Vagina (tissue), 2 donors: Measurements from ENCODE around the gene MEI1. TPM values are rescaled to one million over a fixed set of nuclear protein-coding genes. Genes with fewer than 3 reads are reported as not detected.

Experiments
- DNase-seq, 2 donors: peaks; one replicate each; pipeline ENCODE4 v3.0.0-alpha.2; 2017; ENCODE audit errors: extremely low spot score in 2 of 2
- H3K27ac ChIP-seq: fragments of 200-600 bp; sonication (generic); one replicate; pipeline ENCODE4 v1.5.1; 2019
- H3K27me3 ChIP-seq: fragments of 200-600 bp; sonication (generic); one replicate; pipeline ENCODE4 v1.5.1; 2019
- H3K36me3 ChIP-seq, 2 donors: fragments of 200-600 bp; sonication (generic); one replicate each; pipeline ENCODE4 v1.5.1; 2017 to 2019
- H3K4me1 ChIP-seq: fragments of 200-600 bp; sonication (generic); one replicate; pipeline ENCODE4 v1.5.1; 2019
- H3K4me3 ChIP-seq, 2 donors: fragments of 200-600 bp; sonication (generic); 1 replicate in 1 of 2; 2 replicates in 1 of 2; pipeline ENCODE4 v1.5.1; 2016 to 2019
- H3K9me3 ChIP-seq: fragments of 200-600 bp; sonication (generic); one replicate; pipeline ENCODE4 v1.5.1; 2019
- POLR2A ChIP-seq, 2 donors: fragments of 450-650 bp; IDR thresholded peaks; one replicate each; pipeline ENCODE4 v1.6.1; 2017; ENCODE audit warnings: antibody characterized with exemption in 2 of 2, mild to moderate bottlenecking in 2 of 2, moderate library complexity in 2 of 2
- POLR2AphosphoS5 ChIP-seq, 2 donors: sonication (generic); formaldehyde crosslinking; IDR thresholded peaks; one replicate each; pipeline ENCODE4 v1.9.0; 2017; ENCODE audit warnings: antibody characterized with exemption in 2 of 2, mild to moderate bottlenecking in 2 of 2, low read depth in 1 of 2; ENCODE audit not compliant: insufficient read depth in 1 of 2
- intact Hi-C: fragments of 100-400 bp; cut with DNase I; formaldehyde crosslinking; loops from one replicate; pipeline ENCODE4 v1.15.1; 2023
- total RNA-seq: library from RNA; depleted of rRNA; stranded (reverse); fragments of >200 nt; gene quantifications from one replicate; pipeline ENCODE4 v1.2.3, GENCODE V29; 2016
- TF ChIP-seq, protein P1 (sequence below), 3 experiments: fragments of 450-650 bp in 2 of 3; fragments of 200-600 bp in 1 of 3; sonication (generic) in 1 of 3; IDR thresholded peaks; one replicate each; pipeline ENCODE4 v1.5.1; 2017 to 2019; ENCODE audit warnings: antibody characterized with exemption in 3 of 3, mild to moderate bottlenecking in 2 of 3, moderate library complexity in 2 of 3

MEI1 gene
- total RNA-seq, 1 donor from 2014 or later, result 6.4 TPM

GRCh38 chr22:41801886-41802285 lies 102.6 kb downstream of the MEI1 start:
- DNase-seq, result no peak
- TF ChIP-seq POLR2A (IDR thresholded peaks at IDR 0.05) (no peak), POLR2AphosphoS5 (IDR thresholded peaks at IDR 0.05; ENCODE audit: insufficient read depth in 1 of 2, low read depth in 1 of 2) (no peak)
- TF ChIP-seq, protein P1, sequence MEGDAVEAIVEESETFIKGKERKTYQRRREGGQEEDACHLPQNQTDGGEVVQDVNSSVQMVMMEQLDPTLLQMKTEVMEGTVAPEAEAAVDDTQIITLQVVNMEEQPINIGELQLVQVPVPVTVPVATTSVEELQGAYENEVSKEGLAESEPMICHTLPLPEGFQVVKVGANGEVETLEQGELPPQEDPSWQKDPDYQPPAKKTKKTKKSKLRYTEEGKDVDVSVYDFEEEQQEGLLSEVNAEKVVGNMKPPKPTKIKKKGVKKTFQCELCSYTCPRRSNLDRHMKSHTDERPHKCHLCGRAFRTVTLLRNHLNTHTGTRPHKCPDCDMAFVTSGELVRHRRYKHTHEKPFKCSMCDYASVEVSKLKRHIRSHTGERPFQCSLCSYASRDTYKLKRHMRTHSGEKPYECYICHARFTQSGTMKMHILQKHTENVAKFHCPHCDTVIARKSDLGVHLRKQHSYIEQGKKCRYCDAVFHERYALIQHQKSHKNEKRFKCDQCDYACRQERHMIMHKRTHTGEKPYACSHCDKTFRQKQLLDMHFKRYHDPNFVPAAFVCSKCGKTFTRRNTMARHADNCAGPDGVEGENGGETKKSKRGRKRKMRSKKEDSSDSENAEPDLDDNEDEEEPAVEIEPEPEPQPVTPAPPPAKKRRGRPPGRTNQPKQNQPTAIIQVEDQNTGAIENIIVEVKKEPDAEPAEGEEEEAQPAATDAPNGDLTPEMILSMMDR (IDR thresholded peaks at IDR 0.05), result no peak
- Histone ChIP-seq H3K27me3 (no peaks in the 10 kb centered on the region), H3K27ac (no peak overlapping the region), H3K9me3 (no peaks in the 10 kb centered on the region), H3K4me1 (peaks cover 23% of the 10 kb centered on the region), H3K36me3 (no peaks in the 10 kb centered on the region), H3K4me3 (no peak overlapping the region)
- intact Hi-C loops, result no loop called here

DNA sequence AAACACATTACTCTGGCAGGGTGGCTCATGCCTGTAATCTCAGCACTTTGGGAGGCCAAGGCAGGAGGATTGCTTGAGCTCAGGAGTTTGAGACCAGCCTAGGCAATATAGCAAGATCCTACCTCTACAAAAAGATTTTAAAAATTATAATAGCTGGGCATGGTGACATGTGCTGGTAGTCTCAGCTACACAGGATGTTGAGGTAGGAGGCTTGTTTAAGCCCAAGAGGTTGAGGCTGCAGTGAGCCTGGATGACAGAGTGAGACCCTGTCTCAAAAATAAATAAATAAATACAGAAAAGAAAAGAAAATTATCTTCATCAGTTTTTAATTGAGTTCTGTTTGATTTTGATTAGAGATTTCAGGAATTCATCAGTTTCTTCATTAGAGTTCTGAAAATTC lies 106.3 kb downstream of the MEI1 start:
- H3K36me3 ChIP-seq, result no peaks in the 10 kb centered on the region
- H3K27me3 ChIP-seq, result no peaks in the 10 kb centered on the region
- H3K4me1 ChIP-seq, result peaks cover 13% of the 10 kb centered on the region
- intact Hi-C loops, result no loop called here
- H3K27ac ChIP-seq, result no peak overlapping the region
- TF ChIP-seq POLR2A (IDR thresholded peaks at IDR 0.05) (no peak), POLR2AphosphoS5 (IDR thresholded peaks at IDR 0.05; ENCODE audit: insufficient read depth in 1 of 2, low read depth in 1 of 2) (no peak)
- TF ChIP-seq, protein P1 (IDR thresholded peaks at IDR 0.05), result no peak
- no peak overlapping the region for H3K4me3 ChIP-seq
- DNase-seq, result no peak
- H3K9me3 ChIP-seq, result no peaks in the 10 kb centered on the region

- TF ChIP-seq POLR2AphosphoS5 (IDR thresholded peaks at IDR 0.05; ENCODE audit: insufficient read depth in 1 of 2, low read depth in 1 of 2), result no peak
- TF ChIP-seq, protein P1 (IDR thresholded peaks at IDR 0.05), result no peak
- no peak for TF ChIP-seq POLR2A (IDR thresholded peaks at IDR 0.05)
- DNase-seq, result no peak
- H3K36me3 ChIP-seq, result no peaks in the 10 kb centered on the region
- no peaks in the 10 kb centered on the region for H3K27me3 ChIP-seq
- H3K4me3 ChIP-seq, result no peak overlapping the region
- no peaks in the 10 kb centered on the region for H3K9me3 ChIP-seq
- no peak overlapping the region for H3K27ac ChIP-seq
- intact Hi-C loops, result no loop called here
- H3K4me1 ChIP-seq, result no peaks in the 10 kb centered on the region
Observed at GRCh38 chr22:41808400-41808799, 109.1 kb downstream of the MEI1 start.

GRCh38 chr22:41810022-41810421 lies 110.7 kb downstream of the MEI1 start:
- no peak overlapping the region for H3K27ac ChIP-seq
- no peak overlapping the region for H3K4me3 ChIP-seq
- no peaks in the 10 kb centered on the region for H3K9me3 ChIP-seq
- intact Hi-C loops, result no loop called here
- no peaks in the 10 kb centered on the region for H3K27me3 ChIP-seq
- DNase-seq, result no peak
- TF ChIP-seq POLR2A (IDR thresholded peaks at IDR 0.05) (no peak), POLR2AphosphoS5 (IDR thresholded peaks at IDR 0.05; ENCODE audit: insufficient read depth in 1 of 2, low read depth in 1 of 2) (no peak)
- TF ChIP-seq, protein P1 (IDR thresholded peaks at IDR 0.05), result no peak
- H3K4me1 ChIP-seq, result no peaks in the 10 kb centered on the region
- H3K36me3 ChIP-seq, result peaks cover 0 to 3% of the 10 kb centered on the region in 2 donors

DNA sequence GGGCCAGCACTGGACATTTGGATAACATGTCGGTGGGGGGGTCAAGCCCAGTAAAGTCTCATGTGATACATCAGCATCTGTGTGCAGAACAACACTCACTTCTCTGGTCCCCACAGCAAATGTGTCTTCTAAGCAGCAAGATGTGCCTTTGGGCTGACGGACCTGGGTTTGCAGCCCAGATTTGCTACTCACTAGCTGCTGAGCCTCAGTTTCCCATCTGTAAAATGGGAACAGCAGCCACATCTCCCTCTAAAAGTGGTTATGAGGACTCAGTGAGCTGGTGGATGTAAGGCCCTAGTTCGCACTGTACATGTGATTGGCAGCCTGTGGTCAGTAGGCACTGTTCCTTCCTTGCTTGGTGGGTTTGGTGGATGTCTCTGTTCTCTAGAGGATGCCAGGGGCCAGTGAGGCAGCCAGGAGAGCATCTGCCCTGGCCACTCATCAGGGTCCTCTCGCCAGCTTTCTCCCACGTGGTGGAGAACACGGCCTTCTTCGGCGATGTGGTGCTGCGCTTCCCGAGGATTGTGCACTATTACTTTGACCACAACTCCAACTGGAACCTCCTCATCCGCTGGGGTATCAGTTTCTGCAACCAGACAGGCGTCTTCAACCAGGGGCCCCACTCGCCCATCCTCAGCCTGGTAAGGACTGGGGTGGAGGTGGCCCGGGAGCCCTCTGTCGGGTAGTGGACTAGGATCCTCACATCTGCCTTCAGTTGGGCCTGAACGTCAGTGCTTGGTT lies 113.7 kb downstream of the MEI1 start:
- TF ChIP-seq, protein P1 (IDR thresholded peaks at IDR 0.05), result no peak
- TF ChIP-seq POLR2A (IDR thresholded peaks at IDR 0.05), result no peak
- TF ChIP-seq POLR2AphosphoS5 (IDR thresholded peaks at IDR 0.05; ENCODE audit: insufficient read depth in 1 of 2, low read depth in 1 of 2), result no peak
- no peaks in the 10 kb centered on the region for H3K27me3 ChIP-seq
- H3K27ac ChIP-seq, result no peak overlapping the region
- H3K4me3 ChIP-seq, result no peak overlapping the region
- intact Hi-C loops, result no loop called here
- DNase-seq, result no peak
- H3K9me3 ChIP-seq, result no peaks in the 10 kb centered on the region
- peaks cover 0 to 3% of the 10 kb centered on the region in 2 donors for H3K36me3 ChIP-seq
- no peaks in the 10 kb centered on the region for H3K4me1 ChIP-seq
